GM12878 (cell line): ENCODE results near the gene SLAMF1.
A peak's percentile ranks its signal among the peaks of the same experiment; 100 is the strongest.

Experiments
- ATF3 ChIP-seq: IDR thresholded peaks from 2 replicates; pipeline ENCODE4 v1.6.1; 2011; ENCODE audit warnings: low read depth, mild to moderate bottlenecking, low read length, moderate library complexity, borderline replicate concordance; ENCODE audit errors: extremely low read depth
- CREB1 ChIP-seq: IDR thresholded peaks from 2 replicates; pipeline ENCODE4 v1.6.1; 2012; ENCODE audit warnings: low read depth, mild to moderate bottlenecking, inconsistent platforms
- CTCF ChIP-seq, 3 experiments: IDR thresholded peaks in 2 of 3; conservative IDR thresholded peaks in 1 of 3; 2 replicates each; pipeline ENCODE4 v1.5.1; 2011; ENCODE audit warnings: low read depth in 3 of 3, low read length in 3 of 3, mild to moderate bottlenecking in 3 of 3, control low read depth in 2 of 3, moderate library complexity in 2 of 3, inconsistent platforms in 1 of 3, mixed read lengths in 1 of 3; ENCODE audit not compliant: control insufficient read depth in 2 of 3, insufficient read depth in 1 of 3; ENCODE audit errors: extremely low read depth in 1 of 3
- MXI1 ChIP-seq: fragments of 150-350 bp; IDR thresholded peaks from 2 replicates; pipeline ENCODE4 v1.6.1; 2011; ENCODE audit warnings: low read depth, mild to moderate bottlenecking, inconsistent platforms, low read length, improper control_type of control experiment
- POLR2AphosphoS5 ChIP-seq: IDR thresholded peaks from 2 replicates; pipeline ENCODE4 v1.6.1; 2011; ENCODE audit warnings: mild to moderate bottlenecking, low read length, inconsistent platforms

GRCh38 chr1:160638926-160639325 lies 7.9 kb downstream of the SLAMF1 start:
- TF ChIP-seq CTCF (IDR thresholded peaks at IDR 0.05 in 2 of 3, conservative IDR thresholded peaks at IDR 0.05 in 1 of 3; ENCODE audit: control insufficient read depth in 2 of 3, extremely low read depth in 1 of 3, insufficient read depth in 1 of 3, low read depth in 3 of 3, low read length in 3 of 3), result no peak
- no peak for TF ChIP-seq ATF3
- no peak for TF ChIP-seq CREB1
- TF ChIP-seq MXI1, result no peak
- TF ChIP-seq POLR2AphosphoS5, result peak; percentile 32; the same call in 1 of the 2 replicates
